ENCODE data around the gene KCNN3. TPM values are rescaled to one million over a fixed set of nuclear protein-coding genes. Genes with fewer than 3 reads are reported as not detected.
A peak's percentile ranks its signal among the peaks of the same experiment; 100 is the strongest.
"Not testable (repeated sequence)": the region's sequence is repeated elsewhere in the genome, so short reads cannot be mapped to it uniquely, and the experiment has no call there.

The KCNN3 gene
- total RNA-seq, 4 donors from 2014 or later, result 0.24 to 2.4 (median 0.95) TPM

DNA sequence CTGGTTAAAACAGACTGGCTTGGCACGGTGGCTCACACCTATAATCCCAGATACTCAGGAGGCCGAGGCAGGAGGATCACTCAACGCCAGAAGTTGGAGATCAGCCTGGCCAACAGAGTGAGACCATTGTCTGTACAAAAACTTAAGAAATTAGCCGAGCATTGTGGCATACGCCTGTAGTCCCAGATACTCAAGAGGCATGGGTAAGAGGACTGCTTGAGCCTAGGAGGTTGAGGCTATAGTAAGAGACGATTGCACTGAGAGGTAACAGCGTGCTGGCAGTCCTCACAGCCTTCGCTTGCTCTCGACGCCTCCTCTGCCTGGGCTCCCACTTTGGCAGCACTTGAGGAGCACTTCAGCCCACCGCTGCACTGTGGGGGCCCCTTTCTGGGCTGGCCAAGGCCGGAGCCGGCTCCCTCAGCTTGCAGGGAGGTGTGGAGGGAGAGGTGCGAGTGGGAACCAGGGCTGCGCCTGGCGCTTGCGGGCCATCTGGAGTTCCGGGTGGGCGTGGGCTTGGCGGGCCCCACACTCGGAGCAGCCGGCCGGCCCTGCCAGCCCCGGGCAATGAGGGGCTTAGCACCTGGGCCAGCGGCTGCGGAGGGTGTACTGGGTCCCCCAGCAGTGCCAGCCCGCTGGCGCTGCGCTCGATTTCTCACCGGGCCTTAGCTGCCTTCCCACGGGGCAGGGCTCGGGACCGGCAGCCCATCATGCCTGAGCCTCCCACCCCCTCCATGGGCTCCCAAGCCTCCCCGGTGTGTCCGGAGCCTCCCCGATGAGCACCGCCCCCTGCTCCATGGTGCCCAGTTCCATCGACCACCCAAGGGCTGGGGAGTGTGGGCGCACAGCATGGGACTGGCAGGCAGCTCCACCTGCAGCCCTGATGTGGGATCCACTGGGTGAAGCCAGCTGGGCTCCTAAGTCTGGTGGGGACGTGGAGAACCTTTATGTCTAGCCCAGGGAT, 199.5 kb downstream of the KCNN3 start:
- ATAC-seq (ENCODE audit: low FRiP score); DNase-seq (ENCODE audit: low spot score): not testable (repeated sequence)

- DNase-seq (ENCODE audit: low spot score), result peak; percentile 25
- TF ChIP-seq, protein P1, sequence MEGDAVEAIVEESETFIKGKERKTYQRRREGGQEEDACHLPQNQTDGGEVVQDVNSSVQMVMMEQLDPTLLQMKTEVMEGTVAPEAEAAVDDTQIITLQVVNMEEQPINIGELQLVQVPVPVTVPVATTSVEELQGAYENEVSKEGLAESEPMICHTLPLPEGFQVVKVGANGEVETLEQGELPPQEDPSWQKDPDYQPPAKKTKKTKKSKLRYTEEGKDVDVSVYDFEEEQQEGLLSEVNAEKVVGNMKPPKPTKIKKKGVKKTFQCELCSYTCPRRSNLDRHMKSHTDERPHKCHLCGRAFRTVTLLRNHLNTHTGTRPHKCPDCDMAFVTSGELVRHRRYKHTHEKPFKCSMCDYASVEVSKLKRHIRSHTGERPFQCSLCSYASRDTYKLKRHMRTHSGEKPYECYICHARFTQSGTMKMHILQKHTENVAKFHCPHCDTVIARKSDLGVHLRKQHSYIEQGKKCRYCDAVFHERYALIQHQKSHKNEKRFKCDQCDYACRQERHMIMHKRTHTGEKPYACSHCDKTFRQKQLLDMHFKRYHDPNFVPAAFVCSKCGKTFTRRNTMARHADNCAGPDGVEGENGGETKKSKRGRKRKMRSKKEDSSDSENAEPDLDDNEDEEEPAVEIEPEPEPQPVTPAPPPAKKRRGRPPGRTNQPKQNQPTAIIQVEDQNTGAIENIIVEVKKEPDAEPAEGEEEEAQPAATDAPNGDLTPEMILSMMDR (IDR thresholded peaks at IDR 0.05), result peak in 1 of 3 donors; percentile 21
These were observed 200.4 kb downstream of the KCNN3 start for GRCh38 chr1:154669464-154670282.

DNA sequence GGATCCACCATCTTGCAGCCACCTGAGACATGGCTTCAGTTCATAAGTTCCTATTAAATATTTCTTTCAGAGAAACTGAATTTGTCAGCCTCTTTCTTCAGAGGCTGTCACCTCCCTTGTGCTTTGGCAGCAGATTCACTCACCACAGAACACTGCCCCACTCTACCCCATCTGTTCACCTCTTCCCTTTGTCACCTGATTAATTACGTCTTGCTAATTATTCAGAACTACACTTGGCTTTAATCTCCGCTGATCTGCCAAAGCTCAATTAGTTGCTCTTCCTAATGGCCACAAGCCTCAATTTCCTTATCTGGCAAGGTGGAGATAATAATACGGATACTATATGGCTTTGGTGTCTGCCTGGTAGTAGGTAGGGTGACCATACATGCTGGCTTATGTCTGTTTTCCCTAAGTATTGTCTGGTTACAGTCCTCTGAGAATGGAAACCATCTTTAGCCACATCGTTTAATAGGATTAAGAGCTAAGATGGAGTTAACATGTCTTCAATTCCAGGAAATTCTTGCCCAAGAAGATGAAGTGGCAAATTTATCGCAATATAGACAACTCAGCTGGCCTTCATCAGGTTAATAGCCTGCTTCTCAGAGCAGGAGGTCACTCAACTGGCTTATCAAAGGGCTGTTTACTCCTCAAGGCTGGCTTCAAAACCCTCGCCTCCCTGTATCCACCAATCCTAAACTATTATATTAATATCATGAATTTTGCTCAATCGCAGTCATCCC, 203.9 kb downstream of the KCNN3 start:
- TF ChIP-seq, protein P1 (IDR thresholded peaks at IDR 0.05), result no peak
- DNase-seq (ENCODE audit: low spot score), result no peak

More at GRCh38 chr1:154669464-154670282, 200.4 kb downstream of the KCNN3 start:
- ATAC-seq (ENCODE audit: low FRiP score), result peak; percentile 71

GRCh38 chr1:154664331-154665002, 205.6 kb downstream of the KCNN3 start:
- TF ChIP-seq, protein P1 (IDR thresholded peaks at IDR 0.05), result no peak
- ATAC-seq (ENCODE audit: low FRiP score) (no peak), DNase-seq (ENCODE audit: low spot score) (no peak)

More for the DNA sequence above, 203.9 kb downstream of the KCNN3 start:
- ATAC-seq (ENCODE audit: low FRiP score), result no peak

GRCh38 chr1:154663471-154664060, 206.5 kb downstream of the KCNN3 start:
- ATAC-seq (ENCODE audit: low FRiP score) (no peak), DNase-seq (ENCODE audit: low spot score) (no peak)
- TF ChIP-seq, protein P1 (IDR thresholded peaks at IDR 0.05), result no peak

GRCh38 chr1:154661110-154661509, 209.0 kb downstream of the KCNN3 start:
- TF ChIP-seq, protein P1 (IDR thresholded peaks at IDR 0.05), result no peak
- ATAC-seq (ENCODE audit: low FRiP score) (no peak), DNase-seq (ENCODE audit: low spot score) (no peak)
